Liver (tissue), 3 donors: Measurements from ENCODE around the gene MYH14.

Experiments
- CTCF ChIP-seq: fragments of 150-350 bp; IDR thresholded peaks from 2 replicates; pipeline ENCODE4 v1.5.1; 2017; ENCODE audit warnings: improper control_type of control experiment, low read depth, low read length; ENCODE audit not compliant: missing input control
- MAX ChIP-seq: IDR thresholded peaks from 2 replicates; pipeline ENCODE4 v1.6.1; 2016; ENCODE audit warnings: antibody characterized with exemption
- SP1 ChIP-seq: IDR thresholded peaks from 2 replicates; pipeline ENCODE4 v1.6.1; 2018; ENCODE audit warnings: antibody characterized with exemption, mild to moderate bottlenecking
- TF ChIP-seq, protein P1 (sequence below): IDR thresholded peaks from 2 replicates; pipeline ENCODE4 v1.6.1; 2016; ENCODE audit warnings: antibody characterized with exemption
- donor health status: healthy.
- donor health status: healthy.

DNA sequence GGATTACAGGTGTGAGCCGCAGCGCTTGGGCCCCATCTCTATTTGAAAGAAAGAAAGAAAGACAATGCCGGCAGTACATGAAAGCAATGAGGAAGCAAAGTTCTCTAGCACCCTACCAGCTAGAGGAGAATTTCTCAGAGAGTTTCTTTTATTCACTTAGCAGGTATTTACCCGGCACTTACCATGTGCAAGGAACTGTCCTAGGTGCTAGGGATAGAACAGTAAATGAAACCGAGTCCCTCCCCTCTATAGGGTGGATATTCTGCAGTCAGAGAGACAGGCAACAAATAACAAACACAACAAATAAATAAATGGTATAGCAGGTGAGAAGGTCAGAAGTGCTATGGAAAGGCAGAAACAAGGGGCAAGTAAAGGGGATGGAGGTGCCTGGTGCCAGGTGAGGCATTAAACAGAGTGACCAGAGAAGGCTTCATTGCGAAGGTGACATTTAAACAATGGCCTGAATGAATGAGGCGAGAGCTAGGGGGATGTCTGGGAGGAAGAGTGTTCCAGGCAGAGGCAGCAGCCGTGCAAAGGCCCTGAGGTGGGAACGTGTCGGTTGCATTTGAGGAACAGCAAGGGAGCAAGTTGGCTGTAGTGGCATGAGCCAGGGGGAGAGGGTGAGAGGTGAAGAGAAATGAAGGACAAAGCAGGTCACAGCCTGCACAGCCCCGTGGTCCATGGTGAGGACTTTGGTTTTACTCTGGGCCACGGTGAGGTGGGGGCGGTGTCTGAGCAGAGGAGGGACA, 10.8 kb upstream of the MYH14 start:
- TF ChIP-seq CTCF, result no peak
- TF ChIP-seq, protein P1, sequence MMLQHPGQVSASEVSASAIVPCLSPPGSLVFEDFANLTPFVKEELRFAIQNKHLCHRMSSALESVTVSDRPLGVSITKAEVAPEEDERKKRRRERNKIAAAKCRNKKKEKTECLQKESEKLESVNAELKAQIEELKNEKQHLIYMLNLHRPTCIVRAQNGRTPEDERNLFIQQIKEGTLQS, result no peak
- TF ChIP-seq SP1, result no peak
- no peak for TF ChIP-seq MAX
